OCI-LY3 (cell line): ENCODE measurements around the gene FOXA1.

Source experiments
- EZH2phosphoT487 ChIP-seq: fragments of 200-600 bp; shearing (Covaris generic); IDR thresholded peaks from 2 replicates; pipeline ENCODE4 v1.6.1; 2018; ENCODE audit warnings: antibody characterized with exemption, mixed run types, low read depth
- TF ChIP-seq, protein P1 (sequence below): fragments of 200-600, 300-600 bp; sonication (generic); IDR thresholded peaks from 2 replicates; pipeline ENCODE4 v1.5.1; 2014; ENCODE audit warnings: antibody characterized with exemption, low read length, low read depth

DNA sequence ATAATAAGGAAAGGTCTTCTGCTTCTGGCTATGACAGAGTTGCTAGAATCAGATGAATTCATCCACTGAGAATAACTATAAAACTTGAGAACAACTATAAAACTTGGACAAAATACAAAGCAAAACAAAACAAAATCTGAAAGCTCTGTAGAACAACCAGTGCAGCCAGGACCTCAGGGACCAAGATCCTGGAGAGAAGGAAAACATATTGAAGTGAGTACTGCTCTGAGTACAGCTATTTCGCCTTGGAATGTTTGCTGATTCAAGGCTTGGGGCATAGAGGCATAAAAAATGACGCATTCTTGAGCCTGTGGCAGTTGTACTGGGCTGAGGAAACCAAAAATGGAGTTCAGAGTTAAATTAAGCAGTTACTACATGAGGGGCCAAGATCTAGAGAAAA lies 21.7 kb downstream of the FOXA1 start:
- TF ChIP-seq, protein P1, sequence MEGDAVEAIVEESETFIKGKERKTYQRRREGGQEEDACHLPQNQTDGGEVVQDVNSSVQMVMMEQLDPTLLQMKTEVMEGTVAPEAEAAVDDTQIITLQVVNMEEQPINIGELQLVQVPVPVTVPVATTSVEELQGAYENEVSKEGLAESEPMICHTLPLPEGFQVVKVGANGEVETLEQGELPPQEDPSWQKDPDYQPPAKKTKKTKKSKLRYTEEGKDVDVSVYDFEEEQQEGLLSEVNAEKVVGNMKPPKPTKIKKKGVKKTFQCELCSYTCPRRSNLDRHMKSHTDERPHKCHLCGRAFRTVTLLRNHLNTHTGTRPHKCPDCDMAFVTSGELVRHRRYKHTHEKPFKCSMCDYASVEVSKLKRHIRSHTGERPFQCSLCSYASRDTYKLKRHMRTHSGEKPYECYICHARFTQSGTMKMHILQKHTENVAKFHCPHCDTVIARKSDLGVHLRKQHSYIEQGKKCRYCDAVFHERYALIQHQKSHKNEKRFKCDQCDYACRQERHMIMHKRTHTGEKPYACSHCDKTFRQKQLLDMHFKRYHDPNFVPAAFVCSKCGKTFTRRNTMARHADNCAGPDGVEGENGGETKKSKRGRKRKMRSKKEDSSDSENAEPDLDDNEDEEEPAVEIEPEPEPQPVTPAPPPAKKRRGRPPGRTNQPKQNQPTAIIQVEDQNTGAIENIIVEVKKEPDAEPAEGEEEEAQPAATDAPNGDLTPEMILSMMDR, result no peak
- TF ChIP-seq EZH2phosphoT487, result no peak
